ENCODE data around the gene SGMS1.

Gene SGMS1

DNA sequence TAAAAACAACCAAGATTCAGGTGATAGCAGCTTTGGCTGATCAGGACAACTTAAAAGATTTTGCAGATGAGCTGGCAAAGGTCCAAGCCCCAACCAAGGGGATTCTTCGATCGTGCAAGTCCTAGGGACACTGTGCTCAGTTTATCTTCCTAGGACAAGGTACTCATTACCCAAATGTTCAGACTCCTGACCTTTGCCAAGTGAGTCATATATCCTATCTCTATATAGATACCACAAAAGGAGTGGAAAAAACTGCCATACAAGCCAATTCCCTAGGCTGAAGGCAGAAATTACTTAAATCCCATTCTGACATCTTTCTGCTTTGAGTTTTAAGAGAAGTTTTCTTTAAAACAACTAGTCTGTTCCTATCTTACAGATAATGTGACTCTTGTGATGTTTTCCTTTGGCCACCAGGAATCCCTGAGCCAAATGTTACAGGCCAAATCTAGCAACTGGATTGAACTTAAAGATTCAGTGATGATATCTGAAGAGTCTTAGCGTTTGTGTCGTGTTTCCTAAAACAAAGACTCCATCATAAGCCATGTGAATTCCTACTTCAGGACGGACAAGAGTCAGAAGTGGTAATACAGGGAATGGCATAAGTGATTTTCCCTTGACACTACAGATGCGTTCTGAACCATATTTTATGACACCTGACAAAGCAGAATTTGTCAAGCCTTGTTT, 229.8 kb downstream of the SGMS1 start:
- Histone ChIP-seq H3K4me3 (no peak overlapping the region), H3K9me3 (no peaks in the 10 kb centered on the region), H3K27ac (no peak overlapping the region), H3K4me1 (peaks cover 0 to 55% (median 7%) of the 10 kb centered on the region in 4 donors), H3K27me3 (no peaks in the 10 kb centered on the region), H3K36me3 (no peaks in the 10 kb centered on the region)
- TF ChIP-seq, protein P1, sequence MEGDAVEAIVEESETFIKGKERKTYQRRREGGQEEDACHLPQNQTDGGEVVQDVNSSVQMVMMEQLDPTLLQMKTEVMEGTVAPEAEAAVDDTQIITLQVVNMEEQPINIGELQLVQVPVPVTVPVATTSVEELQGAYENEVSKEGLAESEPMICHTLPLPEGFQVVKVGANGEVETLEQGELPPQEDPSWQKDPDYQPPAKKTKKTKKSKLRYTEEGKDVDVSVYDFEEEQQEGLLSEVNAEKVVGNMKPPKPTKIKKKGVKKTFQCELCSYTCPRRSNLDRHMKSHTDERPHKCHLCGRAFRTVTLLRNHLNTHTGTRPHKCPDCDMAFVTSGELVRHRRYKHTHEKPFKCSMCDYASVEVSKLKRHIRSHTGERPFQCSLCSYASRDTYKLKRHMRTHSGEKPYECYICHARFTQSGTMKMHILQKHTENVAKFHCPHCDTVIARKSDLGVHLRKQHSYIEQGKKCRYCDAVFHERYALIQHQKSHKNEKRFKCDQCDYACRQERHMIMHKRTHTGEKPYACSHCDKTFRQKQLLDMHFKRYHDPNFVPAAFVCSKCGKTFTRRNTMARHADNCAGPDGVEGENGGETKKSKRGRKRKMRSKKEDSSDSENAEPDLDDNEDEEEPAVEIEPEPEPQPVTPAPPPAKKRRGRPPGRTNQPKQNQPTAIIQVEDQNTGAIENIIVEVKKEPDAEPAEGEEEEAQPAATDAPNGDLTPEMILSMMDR (IDR thresholded peaks at IDR 0.05), result no peak
- intact Hi-C loops (cut with DNase I; ENCODE audit: low total_unique reads), result no loop called here
- DNase-seq, result no peak

DNA sequence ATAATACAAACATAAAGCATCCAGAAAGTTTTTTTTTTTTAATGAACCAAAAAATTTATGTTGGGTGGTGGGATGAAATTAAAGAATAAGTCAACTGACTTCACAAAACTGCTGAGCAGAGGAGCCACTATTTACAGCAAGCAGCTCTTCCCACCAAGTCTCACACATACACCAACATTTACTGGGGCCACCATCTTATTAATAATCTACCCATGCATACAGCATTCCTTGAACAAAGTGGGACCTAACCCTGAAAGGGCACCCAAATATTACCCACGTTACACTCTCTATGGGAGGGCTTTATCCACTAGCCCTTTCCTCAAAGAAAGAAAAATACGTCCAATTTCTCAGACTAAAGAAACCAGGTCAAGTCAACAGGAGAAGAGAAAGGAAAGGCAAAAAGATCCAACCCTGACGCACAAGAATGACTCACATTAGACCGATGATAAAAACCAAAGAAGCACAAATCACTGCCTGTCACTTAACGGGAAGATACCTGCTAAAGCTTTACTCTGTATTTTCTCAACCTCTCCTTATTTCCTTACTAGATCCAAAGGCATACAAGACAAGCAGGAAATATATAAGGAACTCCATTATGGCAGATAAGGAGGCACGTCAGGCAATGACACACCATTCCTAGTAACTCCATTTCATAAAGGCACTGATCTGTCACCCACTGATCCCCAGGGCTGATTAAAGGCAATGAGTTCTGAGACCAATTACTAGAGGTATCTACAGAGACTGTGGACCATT, 230.6 kb downstream of the SGMS1 start:
- no peaks in the 10 kb centered on the region for H3K27me3 ChIP-seq
- H3K27ac ChIP-seq, result no peak overlapping the region
- intact Hi-C loops (cut with DNase I; ENCODE audit: low total_unique reads), result no loop called here
- no peak for DNase-seq
- H3K4me1 ChIP-seq, result peaks cover 0 to 48% (median 4%) of the 10 kb centered on the region in 4 donors
- no peaks in the 10 kb centered on the region for H3K9me3 ChIP-seq
- H3K36me3 ChIP-seq, result no peaks in the 10 kb centered on the region
- H3K4me3 ChIP-seq, result no peak overlapping the region
- TF ChIP-seq, protein P1 (IDR thresholded peaks at IDR 0.05), result no peak

GRCh38 chr10:50392426-50392825, 231.3 kb downstream of the SGMS1 start:
- intact Hi-C loops (cut with DNase I; ENCODE audit: low total_unique reads), result no loop called here
- H3K36me3 ChIP-seq, result no peaks in the 10 kb centered on the region
- H3K27me3 ChIP-seq, result no peaks in the 10 kb centered on the region
- DNase-seq, result no peak
- no peak overlapping the region for H3K27ac ChIP-seq
- no peak overlapping the region for H3K4me3 ChIP-seq
- H3K4me1 ChIP-seq, result peaks cover 0 to 41% (median 3%) of the 10 kb centered on the region in 4 donors
- no peaks in the 10 kb centered on the region for H3K9me3 ChIP-seq
- TF ChIP-seq, protein P1 (IDR thresholded peaks at IDR 0.05), result no peak

GRCh38 chr10:50390302-50390701, 233.5 kb downstream of the SGMS1 start:
- TF ChIP-seq, protein P1 (IDR thresholded peaks at IDR 0.05), result no peak
- intact Hi-C loops (cut with DNase I; ENCODE audit: low total_unique reads), result no loop called here
- H3K27ac ChIP-seq, result no peak overlapping the region
- no peaks in the 10 kb centered on the region for H3K36me3 ChIP-seq
- peaks cover 0 to 30% (median 0%) of the 10 kb centered on the region in 4 donors for H3K4me1 ChIP-seq
- H3K9me3 ChIP-seq, result no peaks in the 10 kb centered on the region
- H3K27me3 ChIP-seq, result no peaks in the 10 kb centered on the region
- DNase-seq, result no peak
- H3K4me3 ChIP-seq, result no peak overlapping the region

DNA sequence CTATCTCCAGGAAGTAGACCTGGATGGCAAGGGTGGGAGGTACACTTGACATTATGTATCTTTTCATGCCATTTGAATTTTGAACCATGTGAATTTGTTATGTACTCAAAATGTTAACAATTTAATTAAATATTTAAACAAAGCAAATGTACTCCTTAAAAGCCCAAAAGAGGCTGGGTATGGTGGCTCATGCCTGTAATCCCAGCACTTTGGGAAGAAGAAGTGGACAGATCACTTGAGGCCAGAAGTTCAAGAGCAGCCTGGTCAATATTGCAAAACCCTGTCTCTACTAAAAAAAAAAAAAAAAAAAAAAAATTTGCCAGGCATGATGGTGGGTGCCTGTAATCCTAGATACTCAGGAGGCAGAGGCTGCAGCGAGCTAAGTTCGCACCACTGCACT, 235.6 kb downstream of the SGMS1 start:
- Histone ChIP-seq H3K4me3 (no peak overlapping the region), H3K27ac (no peak overlapping the region), H3K27me3 (no peaks in the 10 kb centered on the region), H3K9me3 (no peaks in the 10 kb centered on the region), H3K36me3 (no peaks in the 10 kb centered on the region), H3K4me1 (peaks cover 0 to 20% (median 2%) of the 10 kb centered on the region in 4 donors)
- TF ChIP-seq, protein P1 (IDR thresholded peaks at IDR 0.05), result no peak
- intact Hi-C loops (cut with DNase I; ENCODE audit: low total_unique reads), result no loop called here
- DNase-seq, result no peak
